ENCODE data around the gene LEMD3. TPM values are rescaled to one million over a fixed set of nuclear protein-coding genes. Genes with fewer than 3 reads are reported as not detected.

Gene LEMD3
- total RNA-seq, 2 experiments from 2014 or later: 29.0 to 45.5 TPM

GRCh38 chr12:65237153-65237552 lies 67.8 kb downstream of the LEMD3 start:
- H2AFZ ChIP-seq (ENCODE audit: low read length): no peak overlapping the region
- TF ChIP-seq EZH2phosphoT487 (IDR thresholded peaks at IDR 0.05; ENCODE audit: borderline replicate concordance, low read depth, low read length): no peak
- no peak for TF ChIP-seq CTCF (conservative IDR thresholded peaks at IDR 0.05; ENCODE audit: low read length)
- BruUV-seq (replicated peaks): no TSS peak
- H3K79me2 ChIP-seq (ENCODE audit: insufficient read depth, low read depth, low read length): no peaks in the 10 kb centered on the region
- no peaks in the 10 kb centered on the region for H3K4me1 ChIP-seq (ENCODE audit: insufficient read depth, low read length, poor library complexity, severe bottlenecking)
- H3K27ac ChIP-seq (ENCODE audit: low read depth, low read length, poor library complexity, severe bottlenecking): no peak overlapping the region
- no peak overlapping the region for H3K4me2 ChIP-seq (ENCODE audit: low read length)
- no peaks in the 10 kb centered on the region for H3K9me2 ChIP-seq (ENCODE audit: insufficient read depth, low read length)
- H3K36me3 ChIP-seq (ENCODE audit: insufficient read depth, low read length): peaks cover 28% of the 10 kb centered on the region
- H4K20me1 ChIP-seq (ENCODE audit: insufficient read depth, low read length): peaks cover 6% of the 10 kb centered on the region
- intact Hi-C loops (cut with micrococcal nuclease; ENCODE audit: unreplicated experiment): no loop called here
- CTCF ChIA-PET (ENCODE audit: unreplicated experiment): no interaction called here
- no peaks in the 10 kb centered on the region for H3K9me3 ChIP-seq (ENCODE audit: low read length)
- H3K4me3 ChIP-seq (ENCODE audit: low read depth, low read length, poor library complexity, severe bottlenecking): no peak overlapping the region
- DNase-seq (ENCODE audit: low spot score): no peak
- POLR2A ChIA-PET: interaction anchor here (0.6 to 0.7 kb wide), 2 partner anchors 59 to 248 kb away, joined by 3 to 4 read pairs; no protein-coding TSS in a partner anchor

GRCh38 chr12:65238609-65239008 lies 69.2 kb downstream of the LEMD3 start:
- Histone ChIP-seq H3K4me2 (ENCODE audit: low read length) (no peak overlapping the region), H3K9me3 (ENCODE audit: low read length) (no peaks in the 10 kb centered on the region), H3K9me2 (ENCODE audit: insufficient read depth, low read length) (no peaks in the 10 kb centered on the region), H3K4me3 (ENCODE audit: low read depth, low read length, poor library complexity, severe bottlenecking) (no peak overlapping the region), H3K79me2 (ENCODE audit: insufficient read depth, low read depth, low read length) (no peaks in the 10 kb centered on the region), H4K20me1 (ENCODE audit: insufficient read depth, low read length) (peaks cover under 1% of the 10 kb centered on the region), H2AFZ (ENCODE audit: low read length) (no peak overlapping the region), H3K27ac (ENCODE audit: low read depth, low read length, poor library complexity, severe bottlenecking) (no peak overlapping the region), H3K4me1 (ENCODE audit: insufficient read depth, low read length, poor library complexity, severe bottlenecking) (no peaks in the 10 kb centered on the region), H3K36me3 (ENCODE audit: insufficient read depth, low read length) (peaks cover 41% of the 10 kb centered on the region)
- no peak for DNase-seq (ENCODE audit: low spot score)
- TF ChIP-seq CTCF (conservative IDR thresholded peaks at IDR 0.05; ENCODE audit: low read length) (no peak), EZH2phosphoT487 (IDR thresholded peaks at IDR 0.05; ENCODE audit: borderline replicate concordance, low read depth, low read length) (no peak)
- intact Hi-C loops (cut with micrococcal nuclease; ENCODE audit: unreplicated experiment): no loop called here
- POLR2A ChIA-PET: interaction anchor here (0.6 kb wide), 1 partner anchor 91 kb away, joined by 4 read pairs; no protein-coding TSS in a partner anchor
- CTCF ChIA-PET (ENCODE audit: unreplicated experiment): no interaction called here
- no TSS peak for BruUV-seq (replicated peaks)

GRCh38 chr12:65248656-65249633 lies 79.6 kb downstream of the LEMD3 start:
- Histone ChIP-seq H3K79me2 (ENCODE audit: insufficient read depth, low read depth, low read length) (no peaks in the 10 kb centered on the region), H3K4me2 (ENCODE audit: low read length) (no peak overlapping the region), H3K9me3 (ENCODE audit: low read length) (no peaks in the 10 kb centered on the region), H3K4me1 (ENCODE audit: insufficient read depth, low read length, poor library complexity, severe bottlenecking) (no peaks in the 10 kb centered on the region), H3K9me2 (ENCODE audit: insufficient read depth, low read length) (no peaks in the 10 kb centered on the region), H3K36me3 (ENCODE audit: insufficient read depth, low read length) (peaks cover 20% of the 10 kb centered on the region), H4K20me1 (ENCODE audit: insufficient read depth, low read length) (no peaks in the 10 kb centered on the region), H2AFZ (ENCODE audit: low read length) (no peak overlapping the region), H3K27ac (ENCODE audit: low read depth, low read length, poor library complexity, severe bottlenecking) (no peak overlapping the region), H3K4me3 (ENCODE audit: low read depth, low read length, poor library complexity, severe bottlenecking) (no peak overlapping the region)
- no peak for DNase-seq (ENCODE audit: low spot score)
- POLR2A ChIA-PET: no interaction called here
- intact Hi-C loops (cut with micrococcal nuclease; ENCODE audit: unreplicated experiment): no loop called here
- CTCF ChIA-PET (ENCODE audit: unreplicated experiment): no interaction called here
- BruUV-seq (replicated peaks): no TSS peak
- no peak for TF ChIP-seq EZH2phosphoT487 (IDR thresholded peaks at IDR 0.05; ENCODE audit: borderline replicate concordance, low read depth, low read length)
- no peak for TF ChIP-seq CTCF (conservative IDR thresholded peaks at IDR 0.05; ENCODE audit: low read length)
